ENCODE measurements around the gene TGFBR1.

DNA sequence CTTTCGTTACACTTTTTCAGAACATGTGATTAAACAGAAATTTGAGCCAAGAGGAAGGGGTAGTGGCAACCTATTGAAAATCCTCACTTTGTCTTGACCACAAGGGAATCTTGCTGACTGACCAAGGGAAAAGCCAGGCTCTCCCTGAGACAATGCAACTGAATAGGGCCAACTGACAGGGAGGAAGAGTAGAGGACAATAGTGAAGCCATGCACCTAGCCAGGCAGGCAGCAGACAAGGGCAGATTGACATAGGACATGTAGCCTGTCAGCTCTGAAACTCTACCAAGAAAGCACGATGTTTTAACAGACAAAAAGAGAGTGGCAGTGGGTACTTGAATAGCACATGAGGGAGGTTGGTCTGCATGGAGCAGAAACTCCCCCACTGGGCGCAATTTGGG lies 8.5 kb upstream of the TGFBR1 start:
- TF ChIP-seq USF1 (IDR thresholded peaks at IDR 0.05; ENCODE audit: borderline replicate concordance, low read depth): no peak
- no peak for TF ChIP-seq JUND (IDR thresholded peaks at IDR 0.05)
- TF ChIP-seq CTCF (IDR thresholded peaks at IDR 0.05): no peak
- TF ChIP-seq POLR2AphosphoS5 (IDR thresholded peaks at IDR 0.05; ENCODE audit: low read depth, low read length): no peak
- TF ChIP-seq PBX3 (IDR thresholded peaks at IDR 0.05): no peak
